GM11168 (cell line): ENCODE measurements around the gene LPCAT1.

Experiments
- in situ Hi-C: fragments of 300-500 bp; cut with MboI; formaldehyde crosslinking; loops from one replicate; pipeline ENCODE4 v1.12.0; 2022; ENCODE audit warnings: low sequenced_read_pairs; ENCODE audit not compliant: unreplicated experiment

The LPCAT1 gene

GRCh38 chr5:1453613-1454012 is 70.1 kb downstream of the LPCAT1 start:
- in situ Hi-C loops: no loop called here

DNA sequence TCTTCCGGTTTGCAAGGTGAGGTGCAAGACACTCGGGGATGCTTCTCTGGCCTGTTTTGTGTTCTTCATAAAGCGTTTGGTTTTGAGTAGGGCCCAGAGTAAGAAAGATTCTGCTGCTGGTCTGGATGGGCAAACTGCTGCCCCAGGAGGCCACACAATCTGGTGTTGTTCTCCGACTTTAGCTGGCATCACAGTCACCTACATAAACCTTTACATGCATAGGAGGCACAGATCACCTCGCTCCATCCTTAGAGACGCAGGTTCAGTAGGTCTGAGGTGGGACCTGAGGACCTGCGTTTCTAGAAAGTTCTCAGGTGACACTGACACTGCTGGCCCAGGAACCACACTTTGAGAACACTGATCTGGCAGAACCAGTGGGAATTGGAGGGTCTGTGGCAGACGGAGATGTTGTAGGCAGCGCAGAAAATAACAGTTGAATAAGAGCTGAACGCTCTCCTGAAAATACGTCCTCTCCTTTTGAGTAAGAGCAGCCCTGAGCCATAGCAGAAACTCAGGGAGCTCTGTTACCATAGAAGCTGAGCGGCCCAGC is 74.6 kb downstream of the LPCAT1 start:
- in situ Hi-C loops: no loop called here

GRCh38 chr5:1448511-1449011 is 75.2 kb downstream of the LPCAT1 start:
- in situ Hi-C loops: no loop called here

DNA sequence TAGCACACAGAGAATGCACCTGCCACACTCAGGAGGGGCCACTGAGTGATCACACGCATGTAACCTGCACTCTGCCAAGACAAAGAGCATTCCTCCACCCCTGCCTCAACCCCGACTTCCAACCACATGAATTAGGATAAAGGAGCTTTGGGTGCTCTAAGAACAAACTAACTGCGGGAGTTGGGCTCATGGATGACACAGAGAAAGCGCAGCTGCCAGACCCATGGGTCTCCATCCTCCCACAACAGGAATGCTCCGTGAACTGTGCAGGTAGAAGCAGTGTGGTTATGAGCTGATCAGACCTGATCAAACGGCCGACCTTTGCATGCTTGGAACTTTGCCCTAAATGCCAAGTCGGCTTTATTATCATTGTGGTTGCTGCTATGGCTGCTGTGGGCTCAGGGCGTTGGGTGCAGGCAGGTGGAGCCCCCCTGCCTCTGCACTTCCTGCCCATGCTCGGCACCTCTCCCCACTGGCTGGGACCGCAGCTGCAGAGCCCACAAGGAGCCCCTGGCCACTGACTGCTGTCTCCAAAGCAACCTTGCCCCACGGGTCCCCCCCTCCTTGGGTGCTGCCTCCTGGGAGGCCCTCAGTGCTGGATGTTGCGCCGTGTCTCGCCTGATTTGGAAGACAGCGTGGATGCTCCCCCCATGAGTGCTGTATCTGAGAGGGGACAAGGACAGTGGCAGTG is 75.9 kb downstream of the LPCAT1 start:
- in situ Hi-C loops: no loop called here

DNA sequence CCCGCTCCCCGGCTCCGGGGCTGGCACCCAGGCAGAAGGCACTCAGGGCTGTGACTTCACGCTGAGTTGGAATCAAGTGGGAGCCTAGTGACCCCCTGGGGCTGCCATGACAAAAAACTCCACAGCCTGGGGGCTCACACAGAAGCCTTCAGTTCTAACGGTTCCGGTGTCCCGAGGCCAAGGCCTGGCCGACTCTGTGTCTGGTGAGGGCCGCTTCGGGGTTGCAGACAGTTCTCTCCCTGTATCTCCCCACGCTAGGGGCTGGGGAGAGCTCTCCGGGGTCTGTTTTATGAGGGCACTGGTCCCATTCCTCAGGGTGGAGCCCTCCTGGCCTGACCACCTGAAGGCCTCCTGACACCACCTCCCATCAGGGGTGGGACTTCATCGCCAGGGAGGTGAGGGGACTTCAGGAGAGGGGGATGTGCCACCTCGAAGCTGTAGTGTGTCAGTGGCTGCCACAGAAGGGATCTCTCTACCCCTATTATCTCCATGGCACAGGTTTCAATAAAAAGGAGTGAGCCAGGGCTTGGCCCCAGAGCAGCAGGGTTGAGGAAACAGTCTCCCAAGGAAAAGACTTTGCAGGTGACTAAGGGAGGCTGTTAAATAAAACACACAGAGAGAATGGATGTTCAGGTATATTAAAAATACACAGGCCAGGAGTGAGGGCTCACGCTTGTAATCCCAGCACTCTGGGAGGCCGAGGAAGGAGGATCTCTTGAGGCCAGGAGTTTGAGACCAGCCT is 77.0 kb downstream of the LPCAT1 start:
- in situ Hi-C loops: no loop called here

- in situ Hi-C loops: no loop called here
Measured at GRCh38 chr5:1445689-1446601, 77.8 kb downstream of the LPCAT1 start.

DNA sequence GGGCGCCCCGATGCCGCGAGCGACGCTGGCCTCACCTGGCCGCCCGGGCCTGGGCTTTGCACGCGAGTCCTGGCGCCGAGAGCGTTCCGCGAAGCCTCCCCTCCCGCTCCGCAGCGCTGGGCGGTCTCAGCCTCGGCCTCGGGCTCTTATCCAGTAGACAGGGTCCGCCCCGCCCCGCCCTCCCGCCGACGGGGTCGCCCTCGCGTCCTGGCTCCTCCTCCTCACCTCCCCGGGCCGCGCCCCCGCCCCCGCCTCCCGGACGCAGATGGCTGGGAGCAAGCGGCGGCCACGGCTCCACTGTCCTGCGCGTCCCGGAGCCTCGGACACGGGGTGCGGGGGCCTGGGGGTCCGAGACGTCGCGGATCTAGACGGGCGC is 78.5 kb downstream of the LPCAT1 start, which contains the start of gene SLC6A3:
SLC6A3 (minus strand) TSS at position 128 of the 376 bp plus-strand sequence. CDS start 2,243 bp downstream, outside the sequence.
- in situ Hi-C loops: no loop called here

- in situ Hi-C loops: no loop called here
Measured at GRCh38 chr5:1444361-1445189, 79.2 kb downstream of the LPCAT1 start.

- in situ Hi-C loops: no loop called here
Measured at GRCh38 chr5:1443991-1444360, 79.8 kb downstream of the LPCAT1 start.

DNA sequence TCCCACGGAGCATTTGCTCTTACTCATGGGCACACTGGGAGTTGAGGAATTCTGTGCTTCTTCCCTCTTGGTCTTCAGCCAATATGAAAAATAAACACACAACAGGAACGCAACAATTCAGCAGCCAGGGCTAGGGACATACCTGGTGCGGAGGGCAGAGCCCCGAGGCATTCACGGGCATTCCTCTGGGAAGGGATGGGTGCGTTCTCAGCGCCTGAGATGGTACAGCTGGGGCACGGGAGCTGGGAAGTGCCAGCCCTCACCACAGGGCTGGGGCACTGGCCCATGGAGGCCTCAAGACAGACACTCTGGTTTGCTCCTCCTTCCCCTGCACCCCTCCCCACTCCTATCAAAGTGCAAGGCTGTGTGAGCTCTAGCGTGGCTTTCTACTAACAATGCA is 80.6 kb downstream of the LPCAT1 start:
- in situ Hi-C loops: no loop called here

DNA sequence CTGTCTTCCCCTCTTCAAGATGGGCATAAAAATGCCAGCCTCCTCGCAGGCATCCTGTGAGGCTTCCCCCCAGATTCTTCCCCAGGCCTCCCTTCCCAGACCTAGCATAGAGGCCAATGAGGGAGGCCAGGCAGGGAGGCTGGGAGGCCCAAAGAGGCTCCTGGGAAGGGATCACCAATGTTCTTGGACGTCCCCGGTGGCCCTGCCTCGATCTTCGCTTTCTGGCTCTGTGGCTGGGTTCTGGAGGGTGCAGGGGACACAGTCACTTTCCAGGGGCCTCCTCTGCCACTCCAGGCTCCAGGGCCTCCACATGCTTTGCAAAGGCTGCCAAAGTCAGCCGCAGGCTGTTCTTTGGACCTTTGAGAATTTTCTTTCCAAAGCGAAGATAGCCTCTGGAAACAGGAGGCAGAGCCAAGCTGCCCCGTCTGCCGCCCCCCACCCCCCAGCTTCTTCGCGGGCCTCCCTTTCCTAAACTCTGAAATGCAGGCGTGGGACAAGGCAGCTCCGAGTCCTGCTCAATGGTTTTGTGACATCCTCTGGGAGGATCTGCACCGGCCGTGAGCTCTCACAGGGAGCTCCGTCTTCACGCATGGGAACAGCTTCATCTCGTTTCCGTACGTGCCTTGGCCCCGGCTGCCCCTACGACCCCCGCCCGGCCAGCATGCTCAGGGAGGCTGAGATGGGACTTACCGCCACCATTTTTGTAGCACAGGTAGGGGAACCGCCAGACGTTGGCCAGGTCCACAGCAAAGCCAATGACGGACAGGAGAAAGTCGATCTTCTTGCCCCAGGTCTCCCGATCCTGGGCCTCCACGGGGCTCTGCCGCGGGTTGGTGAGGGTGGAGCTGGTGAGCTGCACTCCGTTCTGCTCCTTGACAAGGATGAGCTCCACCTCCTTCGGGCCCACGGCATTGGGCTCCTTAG is 81.3 kb downstream of the LPCAT1 start:
- in situ Hi-C loops: no loop called here

DNA sequence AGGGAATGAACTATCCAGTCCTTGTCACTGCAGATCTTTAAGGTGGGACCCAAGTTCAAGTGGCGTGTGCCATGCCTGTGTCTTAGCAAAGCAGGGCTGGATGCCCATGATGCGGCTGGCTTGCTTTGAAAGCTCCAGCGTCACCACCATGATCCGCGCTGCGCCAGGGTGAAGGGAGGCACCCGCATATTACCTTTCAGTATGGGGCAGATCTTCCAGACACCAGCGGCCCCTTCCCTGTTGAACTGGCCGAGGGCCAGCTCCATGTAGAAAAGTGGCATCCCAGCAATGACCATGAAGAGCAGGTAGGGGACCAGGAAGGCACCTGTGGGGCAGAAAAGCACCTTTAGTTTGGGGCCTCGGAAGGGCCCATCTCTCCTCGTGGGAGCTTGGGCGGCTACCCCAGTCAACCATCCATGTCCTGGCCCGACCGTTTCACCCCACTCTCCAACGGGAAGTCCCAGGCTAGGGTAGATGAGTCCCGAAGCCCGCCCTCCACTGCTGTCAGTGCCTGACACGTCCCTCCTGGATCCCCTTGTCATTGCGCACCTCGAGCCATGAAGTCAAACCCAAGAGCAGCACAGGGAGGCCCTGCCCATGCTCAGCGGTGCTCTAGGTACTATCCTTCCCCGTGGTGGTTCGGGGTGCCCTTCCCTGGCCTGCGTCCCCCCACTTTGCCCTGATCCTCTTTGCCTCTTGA is 82.4 kb downstream of the LPCAT1 start:
- in situ Hi-C loops: no loop called here

GRCh38 chr5:1440098-1440493 is 83.7 kb downstream of the LPCAT1 start:
- in situ Hi-C loops: no loop called here

GRCh38 chr5:1439388-1440097 is 84.2 kb downstream of the LPCAT1 start:
- in situ Hi-C loops: no loop called here

DNA sequence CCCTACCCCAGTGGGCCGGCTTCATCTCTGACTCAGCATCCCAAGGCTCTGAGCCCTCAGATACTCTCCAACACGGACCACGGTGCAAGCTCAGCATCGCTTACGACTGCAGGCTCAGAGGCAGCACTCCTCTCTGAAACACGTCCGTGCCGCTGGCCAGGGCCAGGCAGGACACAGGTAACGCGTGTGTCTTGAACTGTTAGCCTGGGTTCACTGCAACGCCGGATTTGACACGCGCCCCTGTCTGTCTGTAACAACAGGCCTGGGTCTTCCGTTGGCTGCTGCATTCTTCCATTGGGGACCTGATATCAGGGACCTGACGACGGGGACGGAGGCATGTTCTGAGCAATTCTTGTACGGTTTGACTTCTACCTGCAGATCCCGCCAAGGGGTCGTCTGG is 84.9 kb downstream of the LPCAT1 start:
- in situ Hi-C loops: no loop called here

DNA sequence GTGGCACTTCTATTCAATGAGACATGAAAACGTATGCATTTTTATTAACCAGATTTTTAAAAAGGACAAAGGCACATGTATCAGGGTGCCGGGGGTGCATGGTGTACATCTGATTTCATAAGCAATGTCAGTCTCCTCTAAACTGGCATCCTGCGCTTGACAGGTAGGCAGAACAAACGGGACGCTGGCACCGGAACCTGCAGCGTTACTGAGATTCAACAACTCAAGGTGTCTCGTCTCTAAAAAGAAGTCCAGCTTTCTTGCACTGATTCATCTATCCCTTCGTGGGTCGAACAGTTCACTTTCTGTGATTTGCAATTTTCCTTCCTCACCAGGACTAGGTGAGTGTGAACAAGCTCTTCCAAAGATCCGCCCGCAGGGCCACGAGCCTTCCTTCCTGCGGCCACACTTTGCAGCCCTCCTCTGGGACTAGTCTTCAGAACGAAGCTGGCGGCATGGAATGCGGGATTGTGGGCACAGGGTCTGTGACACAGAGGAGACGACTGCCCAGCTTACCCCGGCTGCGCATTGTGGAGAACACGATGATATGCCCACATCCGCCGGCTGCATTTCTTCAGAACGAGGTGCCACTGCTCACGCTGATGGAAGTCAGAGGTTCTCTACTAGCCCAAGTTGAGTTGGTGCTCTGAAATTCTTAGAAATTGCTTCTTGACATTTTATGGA is 85.7 kb downstream of the LPCAT1 start:
- in situ Hi-C loops: no loop called here
